ENCODE measurements around the gene TRABD2B.

Gene TRABD2B

DNA sequence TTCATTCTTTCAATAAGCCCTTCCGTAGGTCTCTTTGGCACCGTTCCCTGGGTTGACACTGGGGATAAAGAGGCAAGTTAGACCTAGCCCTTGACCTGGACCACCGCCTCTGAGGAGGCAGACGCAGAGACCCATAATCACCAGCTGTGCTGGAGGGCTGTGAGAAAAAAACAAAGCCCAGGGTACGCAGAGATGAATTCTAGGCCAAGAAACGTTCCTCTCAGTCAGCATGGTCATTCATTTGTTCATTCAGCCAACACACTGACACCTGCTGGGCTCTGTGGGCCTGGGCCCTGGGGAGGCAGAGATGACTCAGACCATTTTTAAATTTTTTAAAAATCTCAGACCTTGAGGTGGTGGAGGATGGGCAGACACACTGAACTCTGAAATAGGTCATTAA, 26.3 kb upstream of the TRABD2B start:
- no peak for TF ChIP-seq Cebpa-rat (IDR thresholded peaks at IDR 0.05)
- Histone ChIP-seq H3K27me3 (no peaks in the 10 kb centered on the region), H3K36me3 (no peaks in the 10 kb centered on the region), H3K9me3 (no peaks in the 10 kb centered on the region), H3K27ac (no peak overlapping the region), H4K20me1 (no peaks in the 10 kb centered on the region), H3K9ac (no peak overlapping the region), H3K4me1 (peaks cover 7% of the 10 kb centered on the region; the same call in 1 of the 2 replicates), H3K4me3 (no peak overlapping the region), H3K4me2 (no peak overlapping the region)

DNA sequence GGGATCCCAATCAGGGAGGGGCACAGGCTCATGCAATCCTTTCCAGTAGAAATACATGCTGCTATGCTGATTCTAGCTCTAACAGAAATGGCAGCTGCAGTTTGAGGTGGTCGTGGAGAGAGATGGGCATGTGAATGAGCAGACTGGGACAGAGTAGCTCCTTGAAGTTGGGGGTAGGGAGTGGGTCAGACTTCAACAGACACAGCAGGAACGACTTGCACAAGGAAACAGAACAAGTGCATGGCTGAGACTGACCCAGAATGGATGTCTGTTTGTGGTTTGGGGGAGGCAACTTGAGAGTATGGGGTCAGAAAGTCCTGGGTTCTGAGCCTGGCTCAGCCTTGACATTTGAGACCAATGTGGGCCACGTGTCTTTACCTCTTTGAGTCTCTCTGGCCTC, 25.1 kb upstream of the TRABD2B start:
- no peak for TF ChIP-seq Cebpa-rat (IDR thresholded peaks at IDR 0.05)
- no peaks in the 10 kb centered on the region for H3K27me3 ChIP-seq
- no peak overlapping the region for H3K4me3 ChIP-seq
- no peaks in the 10 kb centered on the region for H4K20me1 ChIP-seq
- H3K27ac ChIP-seq, result no peak overlapping the region
- H3K4me2 ChIP-seq, result no peak overlapping the region
- no peak overlapping the region for H3K9ac ChIP-seq
- no peaks in the 10 kb centered on the region for H3K9me3 ChIP-seq
- H3K36me3 ChIP-seq, result no peaks in the 10 kb centered on the region
- peaks cover 7% of the 10 kb centered on the region; the same call in 1 of the 2 replicates for H3K4me1 ChIP-seq

DNA sequence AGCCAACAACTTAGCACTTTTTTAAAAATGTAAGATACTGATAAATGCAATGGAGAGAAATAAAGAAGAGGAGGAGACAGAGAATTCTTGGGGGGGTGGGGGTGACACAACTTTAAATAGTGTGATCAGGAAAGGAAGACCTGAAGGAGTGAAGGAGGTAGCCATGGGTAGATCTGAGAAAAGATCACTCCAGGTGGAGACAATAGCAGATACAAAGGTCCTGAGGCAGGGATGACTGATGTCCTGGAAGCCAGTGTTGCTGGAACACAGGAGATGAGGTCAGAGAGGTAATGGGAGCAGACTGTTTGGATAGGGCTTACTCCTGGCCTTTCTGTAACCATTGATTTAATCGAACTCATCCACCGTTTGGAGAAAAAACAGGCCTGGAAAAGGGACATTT, 24.6 kb upstream of the TRABD2B start:
- Histone ChIP-seq H3K4me3 (no peak overlapping the region), H3K36me3 (no peaks in the 10 kb centered on the region), H3K27ac (no peak overlapping the region), H3K4me2 (no peak overlapping the region), H3K9ac (no peak overlapping the region), H3K4me1 (peaks cover 7% of the 10 kb centered on the region; the same call in 1 of the 2 replicates), H4K20me1 (no peaks in the 10 kb centered on the region), H3K9me3 (no peaks in the 10 kb centered on the region), H3K27me3 (no peaks in the 10 kb centered on the region)
- TF ChIP-seq Cebpa-rat (IDR thresholded peaks at IDR 0.05), result no peak

DNA sequence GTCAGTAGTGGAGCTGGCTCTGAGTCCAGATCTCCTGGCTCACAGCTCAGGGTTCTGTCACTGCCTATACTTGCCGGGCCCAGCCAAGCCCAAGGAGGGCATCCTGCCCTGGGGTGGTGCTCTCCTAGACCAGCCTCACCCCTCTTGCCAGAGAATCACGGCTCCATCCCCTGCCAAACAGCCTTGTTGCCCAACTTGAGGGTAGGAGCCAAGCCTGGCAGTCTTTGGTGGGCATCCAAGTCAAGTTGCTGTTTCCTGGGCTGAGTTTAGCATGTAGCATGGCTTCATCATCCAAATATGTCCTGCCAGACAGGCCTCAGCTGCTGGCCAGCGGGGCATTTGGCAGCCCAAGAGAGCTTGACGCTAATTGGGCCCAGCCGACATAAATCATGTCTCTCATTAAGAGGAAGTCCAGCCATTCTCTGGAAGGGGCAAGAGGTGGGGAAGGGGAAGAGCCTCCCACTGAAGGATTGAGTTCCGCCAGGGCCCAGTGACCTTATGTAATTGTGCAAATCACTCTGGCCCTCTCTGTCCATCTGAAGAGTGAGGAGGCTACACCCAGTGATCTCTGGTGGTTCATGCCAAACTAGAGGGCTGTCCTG, 22.6 kb upstream of the TRABD2B start:
- Histone ChIP-seq H3K4me2 (no peak overlapping the region), H3K27ac (no peak overlapping the region), H3K4me1 (peaks cover 2% of the 10 kb centered on the region; the same call in 1 of the 2 replicates), H3K36me3 (no peaks in the 10 kb centered on the region), H3K9me3 (no peaks in the 10 kb centered on the region), H4K20me1 (no peaks in the 10 kb centered on the region), H3K9ac (no peak overlapping the region), H3K27me3 (no peaks in the 10 kb centered on the region), H3K4me3 (no peak overlapping the region)
- no peak for TF ChIP-seq Cebpa-rat (IDR thresholded peaks at IDR 0.05)

DNA sequence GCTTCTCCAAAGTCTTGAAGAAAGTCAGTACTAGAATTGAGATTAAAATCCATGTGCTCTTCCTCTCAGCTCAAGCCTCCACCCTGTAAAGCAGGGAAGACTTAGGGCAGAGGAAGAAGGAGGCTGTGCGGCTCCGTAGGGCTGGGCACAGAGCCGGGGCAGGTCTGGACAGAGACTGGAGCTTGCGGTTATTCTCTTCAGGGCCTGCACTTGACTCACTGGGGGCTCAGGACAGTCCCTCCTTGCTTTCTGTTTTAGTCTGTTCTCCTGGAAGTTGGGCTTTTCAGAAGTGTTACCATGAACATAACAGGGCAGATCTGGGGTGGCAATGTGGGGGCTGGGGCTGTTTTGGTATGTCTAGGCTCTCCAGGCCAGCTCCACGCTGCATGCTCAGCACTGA, 21.6 kb upstream of the TRABD2B start:
- H4K20me1 ChIP-seq, result no peaks in the 10 kb centered on the region
- TF ChIP-seq Cebpa-rat (IDR thresholded peaks at IDR 0.05), result no peak
- no peaks in the 10 kb centered on the region for H3K27me3 ChIP-seq
- H3K4me1 ChIP-seq, result no peaks in the 10 kb centered on the region
- H3K9me3 ChIP-seq, result no peaks in the 10 kb centered on the region
- no peaks in the 10 kb centered on the region for H3K36me3 ChIP-seq
- H3K9ac ChIP-seq, result no peak overlapping the region
- H3K4me2 ChIP-seq, result no peak overlapping the region
- H3K4me3 ChIP-seq, result no peak overlapping the region
- H3K27ac ChIP-seq, result no peak overlapping the region

DNA sequence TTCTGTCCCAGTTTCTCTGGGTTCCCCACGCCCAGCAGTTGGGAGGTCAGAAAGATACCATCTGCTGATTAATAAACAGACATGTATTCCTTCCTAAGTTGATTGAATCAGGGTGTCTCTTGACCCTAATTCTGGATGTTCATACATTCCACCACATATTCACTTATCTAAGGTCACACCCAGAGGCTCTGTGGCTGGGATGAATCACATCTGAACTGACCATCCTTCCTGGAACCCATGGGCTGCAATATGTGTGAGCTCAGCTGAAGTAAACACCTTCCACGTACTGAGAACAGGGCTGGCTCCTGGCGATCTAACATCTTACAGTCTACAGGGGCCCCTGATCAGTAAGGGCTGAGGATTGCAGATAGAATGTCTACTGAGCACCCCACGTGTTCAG, 20.5 kb upstream of the TRABD2B start:
- no peaks in the 10 kb centered on the region for H3K36me3 ChIP-seq
- H3K9ac ChIP-seq, result no peak overlapping the region
- H3K9me3 ChIP-seq, result no peaks in the 10 kb centered on the region
- TF ChIP-seq Cebpa-rat (IDR thresholded peaks at IDR 0.05), result no peak
- H3K4me1 ChIP-seq, result no peaks in the 10 kb centered on the region
- H4K20me1 ChIP-seq, result no peaks in the 10 kb centered on the region
- H3K4me3 ChIP-seq, result no peak overlapping the region
- no peaks in the 10 kb centered on the region for H3K27me3 ChIP-seq
- H3K4me2 ChIP-seq, result no peak overlapping the region
- H3K27ac ChIP-seq, result no peak overlapping the region

DNA sequence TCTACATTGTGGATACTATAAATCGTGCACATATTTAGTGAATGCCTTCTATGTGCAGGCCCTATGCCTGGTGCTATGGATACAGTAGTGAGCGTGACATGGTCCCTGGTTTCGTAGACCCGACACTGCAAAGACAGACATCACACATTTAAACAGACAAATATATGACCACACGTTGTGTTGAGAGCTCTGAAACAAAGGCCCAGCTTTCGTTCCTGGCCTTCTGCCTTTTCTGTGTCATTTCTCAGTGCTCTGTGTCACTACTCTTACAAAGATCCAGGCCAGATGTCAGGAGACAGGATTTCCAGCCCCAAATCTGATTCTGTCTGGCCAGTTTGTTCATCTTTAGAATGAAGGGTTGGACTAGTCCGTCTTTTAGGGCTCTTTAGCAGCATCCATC, 19.3 kb upstream of the TRABD2B start:
- Histone ChIP-seq H3K27ac (no peak overlapping the region), H3K9ac (no peak overlapping the region), H4K20me1 (no peaks in the 10 kb centered on the region), H3K27me3 (no peaks in the 10 kb centered on the region), H3K4me3 (no peak overlapping the region), H3K4me2 (no peak overlapping the region), H3K36me3 (no peaks in the 10 kb centered on the region), H3K4me1 (no peaks in the 10 kb centered on the region), H3K9me3 (no peaks in the 10 kb centered on the region)
- TF ChIP-seq Cebpa-rat (IDR thresholded peaks at IDR 0.05), result no peak

DNA sequence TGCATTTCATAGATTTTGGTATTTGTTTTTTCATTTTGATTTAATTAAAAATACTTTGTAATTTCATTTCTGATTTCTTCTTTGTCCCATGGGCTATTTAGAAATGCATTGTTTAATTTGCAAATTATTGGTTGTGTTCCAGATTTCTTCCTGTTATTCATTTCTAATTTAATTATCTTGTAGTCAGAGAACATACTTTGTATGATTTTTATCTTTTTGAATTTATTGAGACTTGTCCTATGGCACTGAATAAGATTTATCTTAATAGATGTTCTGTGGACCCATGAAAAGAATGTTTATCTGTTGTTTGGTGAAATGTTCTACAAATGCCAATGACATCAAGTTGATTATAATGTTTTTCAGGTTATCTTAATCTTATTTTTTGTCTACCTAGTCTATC, 16.1 kb upstream of the TRABD2B start:
- no peak for TF ChIP-seq Cebpa-rat (IDR thresholded peaks at IDR 0.05)
- no peak overlapping the region for H3K27ac ChIP-seq
- H3K4me1 ChIP-seq, result no peaks in the 10 kb centered on the region
- H4K20me1 ChIP-seq, result no peaks in the 10 kb centered on the region
- no peaks in the 10 kb centered on the region for H3K9me3 ChIP-seq
- no peak overlapping the region for H3K4me3 ChIP-seq
- H3K27me3 ChIP-seq, result no peaks in the 10 kb centered on the region
- no peak overlapping the region for H3K9ac ChIP-seq
- no peaks in the 10 kb centered on the region for H3K36me3 ChIP-seq
- H3K4me2 ChIP-seq, result no peak overlapping the region

DNA sequence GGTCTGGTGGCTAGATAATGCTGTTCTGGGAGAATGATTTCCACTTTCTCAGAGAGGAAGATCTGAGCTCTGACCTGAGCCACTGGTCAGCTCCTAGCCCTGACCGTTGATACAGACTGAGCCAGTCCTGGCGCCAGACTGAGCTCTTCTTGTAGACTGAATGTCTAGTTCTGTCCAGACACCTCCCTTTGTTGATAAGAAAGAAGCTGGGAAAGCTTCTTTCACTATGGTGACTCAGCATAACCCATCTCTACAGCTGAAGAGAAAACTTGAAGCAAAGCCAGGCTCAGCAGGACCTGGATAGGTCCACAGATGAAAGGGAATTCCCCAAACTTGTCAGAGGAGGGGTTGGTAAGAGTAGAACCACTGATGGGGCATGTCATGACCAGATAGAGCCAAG, 9.9 kb upstream of the TRABD2B start:
- Histone ChIP-seq H3K27me3 (no peaks in the 10 kb centered on the region), H3K36me3 (no peaks in the 10 kb centered on the region), H4K20me1 (no peaks in the 10 kb centered on the region), H3K9me3 (no peaks in the 10 kb centered on the region), H3K9ac (no peak overlapping the region), H3K27ac (no peak overlapping the region), H3K4me3 (no peak overlapping the region), H3K4me1 (no peaks in the 10 kb centered on the region), H3K4me2 (no peak overlapping the region)
- no peak for TF ChIP-seq Cebpa-rat (IDR thresholded peaks at IDR 0.05)

DNA sequence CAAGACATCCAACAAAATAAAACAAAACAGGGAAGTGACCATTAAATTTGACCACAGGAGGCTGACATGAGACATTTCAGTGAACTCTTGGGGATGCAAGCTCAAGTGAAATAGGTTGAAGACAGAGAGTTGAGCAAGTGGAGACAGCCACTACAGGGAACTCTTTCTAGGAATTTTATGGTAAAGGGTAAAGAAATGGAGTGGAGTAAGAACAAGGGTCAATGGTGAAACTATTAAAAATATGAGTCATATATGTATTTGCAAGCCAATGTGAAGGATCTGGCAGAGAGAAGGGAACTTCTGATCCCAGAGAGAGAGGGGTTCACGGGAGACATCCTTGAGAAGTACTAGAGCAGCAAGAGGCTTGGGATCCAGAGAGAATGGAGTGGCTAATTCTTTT, 9.1 kb upstream of the TRABD2B start:
- Histone ChIP-seq H3K27ac (no peak overlapping the region), H4K20me1 (no peaks in the 10 kb centered on the region), H3K9me3 (no peaks in the 10 kb centered on the region), H3K36me3 (no peaks in the 10 kb centered on the region), H3K4me2 (no peak overlapping the region), H3K4me3 (no peak overlapping the region), H3K4me1 (no peaks in the 10 kb centered on the region), H3K27me3 (no peaks in the 10 kb centered on the region), H3K9ac (no peak overlapping the region)
- TF ChIP-seq Cebpa-rat (IDR thresholded peaks at IDR 0.05), result no peak
